H1 (cell line): ENCODE measurements around the gene JPH3. TPM values are rescaled to one million over a fixed set of nuclear protein-coding genes. Genes with fewer than 3 reads are reported as not detected.

Experiments used
- CTCF ChIA-PET: fragments of 300-600 bp; sonication (Branson Sonifier 250); formaldehyde crosslinking; loops from one replicate; lab custom pipeline; 2021; ENCODE audit not compliant: partially characterized antibody; lab: Charles Lee
- POLR2A ChIA-PET: fragments of 300-600 bp; sonication (Branson Sonifier 250); formaldehyde crosslinking; loops from one replicate; lab custom pipeline; 2021; ENCODE audit warnings: inconsistent platforms; ENCODE audit not compliant: partially characterized antibody; lab: Charles Lee
- DNase-seq, 2 experiments: peaks; one replicate each; pipeline versions ENCODE4 v3.0.0 to v3.0.0-alpha.2; 2010 to 2022; ENCODE audit warnings: low spot score in 2 of 2, low read depth in 1 of 2, mixed read lengths in 1 of 2
- FAIRE-seq: peaks from 2 replicates; lab custom pipeline; 2011; peaks lifted over from hg19 to GRCh38; lab: Jason Lieb, UNC
- H2AFZ ChIP-seq: 2 replicates; pipeline ENCODE4 v1.8.1; 2012; ENCODE audit warnings: low read length, inconsistent platforms
- H2AK5ac ChIP-seq: 2 replicates; pipeline ENCODE4 v1.6.1; 2013; ENCODE audit warnings: low read depth, low read length
- H2BK120ac ChIP-seq: replicated peaks from 2 replicates; pipeline ENCODE3; 2013; ENCODE audit warnings: low read depth, low read length, inconsistent platforms
- H2BK12ac ChIP-seq: 2 replicates; pipeline ENCODE4 v1.6.1; 2013; ENCODE audit warnings: low read depth, low read length
- H2BK15ac ChIP-seq: 2 replicates; pipeline ENCODE4 v1.6.1; 2013; ENCODE audit warnings: low read length
- H2BK20ac ChIP-seq: 2 replicates; pipeline ENCODE4 v1.6.1; 2013; ENCODE audit warnings: low read length
- H2BK5ac ChIP-seq: 2 replicates; pipeline ENCODE4 v1.6.1; 2013; ENCODE audit warnings: low read depth, low read length
- H3K14ac ChIP-seq: 2 replicates; pipeline ENCODE4 v1.6.1; 2013; ENCODE audit warnings: inconsistent platforms; ENCODE audit not compliant: insufficient read length
- H3K18ac ChIP-seq: 2 replicates; pipeline ENCODE4 v1.6.1; 2013; ENCODE audit warnings: low read length; ENCODE audit errors: extremely low read depth
- H3K23ac ChIP-seq: 2 replicates; pipeline ENCODE4 v1.6.1; 2013; ENCODE audit warnings: inconsistent platforms; ENCODE audit not compliant: insufficient read length
- H3K23me2 ChIP-seq: 2 replicates; pipeline ENCODE4 v1.6.1; 2013; ENCODE audit warnings: low read depth, low read length
- H3K27ac ChIP-seq: 2 replicates; pipeline ENCODE4 v1.6.1; 2011; ENCODE audit warnings: low read depth, low read length, inconsistent platforms
- H3K27me3 ChIP-seq, 4 experiments: replicated peaks in 1 of 4; 1 replicate in 1 of 4; 2 replicates in 3 of 4; pipeline versions ENCODE4 v1.6.1 to v1.8.1; 2011 to 2013; ENCODE audit warnings: low read length in 3 of 4, mild to moderate bottlenecking in 3 of 4, inconsistent platforms in 2 of 4, mixed read lengths in 2 of 4, moderate library complexity in 1 of 4; ENCODE audit not compliant: control insufficient read depth in 3 of 4, insufficient read depth in 3 of 4; ENCODE audit errors: extremely low read depth in 1 of 4
- H3K36me3 ChIP-seq, 4 experiments: 2 replicates each; pipeline versions ENCODE4 v1.6.1 to v1.8.1; 2011 to 2013; ENCODE audit warnings: mild to moderate bottlenecking in 4 of 4, low read length in 3 of 4, moderate library complexity in 2 of 4, control low read depth in 1 of 4, inconsistent platforms in 1 of 4; ENCODE audit not compliant: insufficient read depth in 4 of 4, control insufficient read depth in 2 of 4
- H3K4ac ChIP-seq: replicated peaks from 2 replicates; pipeline ENCODE3; 2013; ENCODE audit warnings: low read length, low read depth, mixed read lengths, inconsistent platforms; ENCODE audit not compliant: insufficient read length
- H3K4me1 ChIP-seq, 4 experiments: replicated peaks in 1 of 4; 1 replicate in 1 of 4; 2 replicates in 3 of 4; pipeline versions ENCODE4 v1.6.1 to v1.8.1; 2011 to 2013; ENCODE audit warnings: low read length in 3 of 4, inconsistent platforms in 2 of 4, mixed read lengths in 1 of 4; ENCODE audit not compliant: insufficient read depth in 4 of 4, control insufficient read depth in 3 of 4
- H3K4me2 ChIP-seq, 2 experiments: 2 replicates each; pipeline versions ENCODE4 v1.6.1 to v1.8.1; 2011 to 2013; ENCODE audit warnings: low read depth in 2 of 2, low read length in 2 of 2, control low read depth in 1 of 2, inconsistent platforms in 1 of 2, mild to moderate bottlenecking in 1 of 2; ENCODE audit not compliant: insufficient read depth in 1 of 2
- H3K4me3 ChIP-seq, 4 experiments: fragments of 200-600, 300-600 bp in 1 of 4; sonication (generic), shearing (Covaris generic), sonication (Bioruptor Twin) in 1 of 4; 2 replicates each; pipeline versions ENCODE4 v1.5.1 to v1.8.1; 2011 to 2016; ENCODE audit warnings: low read length in 4 of 4, low read depth in 3 of 4, control low read depth in 2 of 4, inconsistent platforms in 2 of 4, mild to moderate bottlenecking in 2 of 4, mixed read lengths in 1 of 4, moderate library complexity in 1 of 4; ENCODE audit not compliant: insufficient read depth in 2 of 4; ENCODE audit errors: extremely low read depth in 1 of 4
- H3K56ac ChIP-seq: replicated peaks from 2 replicates; pipeline ENCODE3; 2013; ENCODE audit warnings: low read depth, mild to moderate bottlenecking, mixed read lengths, low read length, inconsistent platforms; ENCODE audit not compliant: insufficient read length
- H3K79me1 ChIP-seq: 2 replicates; pipeline ENCODE4 v1.6.1; 2013; ENCODE audit warnings: low read depth, low read length, control low read depth
- H3K79me2 ChIP-seq, 2 experiments: 2 replicates each; pipeline versions ENCODE4 v1.6.1 to v1.8.1; 2012 to 2013; ENCODE audit warnings: low read length in 2 of 2, mild to moderate bottlenecking in 2 of 2, inconsistent platforms in 1 of 2; ENCODE audit not compliant: insufficient read depth in 2 of 2, control insufficient read depth in 1 of 2
- H3K9ac ChIP-seq, 4 experiments: replicated peaks in 1 of 4; 1 replicate in 1 of 4; 2 replicates in 3 of 4; pipeline versions ENCODE4 v1.6.1 to v1.8.1; 2011 to 2013; ENCODE audit warnings: low read depth in 3 of 4, low read length in 3 of 4, control low read depth in 2 of 4, mild to moderate bottlenecking in 2 of 4, moderate library complexity in 2 of 4, inconsistent platforms in 1 of 4; ENCODE audit errors: extremely low read depth in 1 of 4
- H3K9me3 ChIP-seq, 2 experiments: 2 replicates each; pipeline versions ENCODE4 v1.6.1 to v1.8.1; 2012 to 2013; ENCODE audit warnings: mild to moderate bottlenecking in 2 of 2, moderate library complexity in 2 of 2, control low read depth in 1 of 2, inconsistent platforms in 1 of 2, low read depth in 1 of 2, low read length in 1 of 2, mixed read lengths in 1 of 2; ENCODE audit not compliant: insufficient read depth in 2 of 2
- H4K20me1 ChIP-seq, 2 experiments: replicated peaks in 1 of 2; 2 replicates each; pipeline versions ENCODE3 to v1.8.1; 2011 to 2013; ENCODE audit warnings: inconsistent platforms in 2 of 2, low read length in 2 of 2, mild to moderate bottlenecking in 1 of 2; ENCODE audit not compliant: insufficient read depth in 2 of 2, control insufficient read depth in 1 of 2
- H4K5ac ChIP-seq: 2 replicates; pipeline ENCODE4 v1.6.1; 2013; ENCODE audit warnings: low read length, low read depth, mixed read lengths, inconsistent platforms; ENCODE audit not compliant: insufficient read length
- H4K8ac ChIP-seq: 2 replicates; pipeline ENCODE4 v1.8.0; 2013; ENCODE audit warnings: mild to moderate bottlenecking, moderate library complexity, low read length, inconsistent platforms; ENCODE audit not compliant: insufficient read depth; ENCODE audit errors: extremely low read depth
- H4K91ac ChIP-seq: replicated peaks from 2 replicates; pipeline ENCODE3; 2013; ENCODE audit warnings: low read length, mixed read lengths, inconsistent platforms; ENCODE audit not compliant: insufficient read length
- CHD1 ChIP-seq: IDR thresholded peaks from 2 replicates; pipeline ENCODE4 v1.6.1; 2012; ENCODE audit warnings: low read depth, low read length, improper control_type of control experiment
- EGR1 ChIP-seq: IDR thresholded peaks from 2 replicates; pipeline ENCODE4 v1.6.1; 2011; ENCODE audit warnings: low read depth, low read length, borderline replicate concordance
- GABPA ChIP-seq: IDR thresholded peaks from 2 replicates; pipeline ENCODE4 v1.6.1; 2011; ENCODE audit warnings: mild to moderate bottlenecking, low read length, moderate library complexity, borderline replicate concordance; ENCODE audit not compliant: insufficient read depth
- HDAC2 ChIP-seq, 2 experiments: fragments of 300-600 bp in 1 of 2; sonication (generic) in 1 of 2; IDR thresholded peaks; 2 replicates each; pipeline ENCODE4 v1.6.1; 2011 to 2012; ENCODE audit warnings: low read depth in 2 of 2, low read length in 2 of 2, mild to moderate bottlenecking in 2 of 2, moderate library complexity in 2 of 2, borderline replicate concordance in 1 of 2, inconsistent platforms in 1 of 2
- KDM5A ChIP-seq: fragments of 200-600 bp; IDR thresholded peaks from 2 replicates; pipeline ENCODE4 v1.7.1; 2012; ENCODE audit warnings: mild to moderate bottlenecking, low read length, inconsistent platforms, mixed read lengths
- RAD21 ChIP-seq, 2 experiments: IDR thresholded peaks in 1 of 2; conservative IDR thresholded peaks in 1 of 2; 2 replicates each; pipeline ENCODE4 v1.6.1; 2011; ENCODE audit warnings: low read depth in 2 of 2, low read length in 2 of 2, improper control_type of control experiment in 1 of 2, inconsistent platforms in 1 of 2, mild to moderate bottlenecking in 1 of 2, moderate library complexity in 1 of 2
- TAF1 ChIP-seq: IDR thresholded peaks from 2 replicates; pipeline ENCODE4 v1.6.1; 2011; ENCODE audit warnings: mild to moderate bottlenecking, low read depth, low read length
- TBP ChIP-seq: IDR thresholded peaks from 2 replicates; pipeline ENCODE4 v1.6.1; 2011; ENCODE audit warnings: low read depth, low read length, improper control_type of control experiment
- WGBS, 2 experiments: shearing (Covaris generic) in 1 of 2; methylation state at CpG; one replicate each; pipeline versions ENCODE4 v1.1.6 to v1.1.7; 2013 to 2015; ENCODE audit warnings: low lambda C conversion rate in 2 of 2, mixed read lengths in 2 of 2, inconsistent platforms in 1 of 2, low coverage in 1 of 2, missing lambda C conversion rate in 1 of 2; ENCODE audit not compliant: insufficient replicate concordance in 2 of 2, insufficient coverage in 1 of 2, insufficient read length in 1 of 2; ENCODE audit errors: extremely low coverage in 1 of 2, missing lambda C conversion rate in 1 of 2; 5-methylcytosine and 5-hydroxymethylcytosine counted together
- polyA plus RNA-seq, 7 experiments: library from polyadenylated mRNA; depleted of rRNA in 3 of 7; stranded (reverse) in 5 of 7; unstranded in 2 of 7; fragments of >200 nt in 5 of 7; fragments of 200-250 nt in 2 of 7; gene quantifications; 1 replicate in 5 of 7; 2 replicates in 1 of 7; 4 replicates in 1 of 7; pipeline versions ENCODE4 v1.2.1 to v1.2.3, GENCODE V29; 2011 to 2013; ENCODE audit warnings: missing spikeins in 2 of 7, mixed read lengths in 2 of 7
- total RNA-seq: library from RNA; stranded (reverse); fragmentation: NEBNext Ultra II Directional; extraction: Animal tissue kit (Norgen Biotek cat#: 25700); gene quantifications from 2 replicates; pipeline ENCODE4 v1.2.1, GENCODE V29; 2021
- TF ChIP-seq, protein P1 (sequence below): IDR thresholded peaks from 2 replicates; pipeline ENCODE4 v1.6.1; 2012; ENCODE audit warnings: inconsistent platforms

Gene JPH3
- total and polyA plus RNA-seq, 2 of the 8 experiments (the other 6 are each of a cell fraction or from before 2014, with no cell fraction given), result 10.3 to 28.3 TPM

DNA sequence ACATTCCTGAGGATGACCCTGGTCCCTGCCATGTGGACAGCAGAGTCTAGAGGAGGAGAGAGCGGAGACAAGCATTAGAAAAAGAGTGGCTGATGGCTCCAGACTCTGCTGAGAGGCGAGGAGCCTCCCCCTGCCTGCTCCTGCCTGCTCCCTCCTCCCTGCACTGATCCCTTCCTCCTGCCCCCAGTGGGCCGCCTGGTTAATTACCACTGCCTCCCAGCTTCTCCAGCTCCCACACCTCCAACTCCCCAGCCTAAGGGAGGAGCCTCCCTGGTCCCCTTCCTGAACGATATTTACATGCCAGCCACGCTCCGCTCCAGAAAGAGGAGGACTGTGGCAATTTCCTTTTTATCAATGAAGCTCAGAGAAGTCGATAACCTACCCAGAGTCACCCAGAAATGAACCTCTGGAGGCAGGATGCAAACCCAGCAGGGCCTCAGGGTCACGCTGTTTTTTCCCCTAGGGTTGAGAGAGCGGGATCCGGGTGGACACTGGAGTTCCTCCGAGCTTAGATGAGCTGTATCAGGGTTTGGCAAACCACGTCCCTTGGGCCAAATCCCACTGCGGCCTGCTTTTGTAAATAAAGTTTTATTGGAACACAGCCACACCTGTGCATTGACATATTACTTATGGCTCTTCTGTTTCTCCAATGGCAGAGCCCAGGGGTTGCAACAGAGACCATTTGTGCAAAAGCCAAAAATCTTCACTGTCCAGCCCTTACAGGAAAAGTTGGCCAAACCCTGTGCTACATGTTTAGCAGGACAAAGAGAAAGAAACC, 27.1 kb upstream of the JPH3 start:
- WGBS, 2 experiments, result 31% methylated on average over 13 of the region's 13 CpGs; no CpG with 5 or more reads in 1 of the 2 experiments
- Histone ChIP-seq H2BK120ac (peak overlapping the region; percentile 38), H3K27me3 (0 out of 7 replicates have a peak, but pooled peaks cover 0 to 2% (median 0%) of the 10 kb centered on the region in 4 experiments), H3K4me1 (peaks cover 3 to 23% (median 14%) of the 10 kb centered on the region in 4 experiments), H4K8ac (no peak overlapping the region; the same call in 1 of the 2 replicates), H3K18ac (peak overlapping the region; percentile 72), H3K23ac (no peak overlapping the region), H3K23me2 (no peaks in the 10 kb centered on the region), H3K79me1 (no peaks in the 10 kb centered on the region), H4K91ac (peak overlapping the region; percentile 28), H3K27ac (no peak overlapping the region), H3K36me3 (no peaks in the 10 kb centered on the region), H3K14ac (peak overlapping the region; percentile 48), H3K4me2 (peak overlapping the region; percentile 53 to 69), H2BK12ac (peak overlapping the region; percentile 88), H4K20me1 (no peaks in the 10 kb centered on the region), H2BK20ac (peak overlapping the region; percentile 80; the same call in 1 of the 2 replicates), H3K79me2 (no peaks in the 10 kb centered on the region), H3K4me3 (peak overlapping the region in 2 of 4 experiments; percentile 6 to 45; a peak in 4 of 8 replicates), H4K5ac (peak overlapping the region; percentile 5), H3K4ac (peak overlapping the region; percentile 41), H2BK15ac (peak overlapping the region; percentile 18; the same call in 1 of the 2 replicates), H3K56ac (no peak overlapping the region), H3K9ac (no peak overlapping the region), H2AK5ac (no peak overlapping the region), H2BK5ac (peak overlapping the region; percentile 82; the same call in 1 of the 2 replicates), H3K9me3 (no peaks in the 10 kb centered on the region), H2AFZ (peak overlapping the region; percentile 96)
- DNase-seq, result peak in 1 of 2 experiments; percentile 77
- FAIRE-seq, result no peak
- ChIA-PET CTCF (interaction anchor here (0.7 to 13.0 kb wide), 10 partner anchors 11 to 192 kb away, joined by 3 to 169 read pairs (median 4); partner anchors contain the start of gene FBXO31), POLR2A (interaction anchor here (1.4 to 2.9 kb wide), 2 partner anchors 9 to 11 kb away, joined by 3 to 9 read pairs; no protein-coding TSS in a partner anchor)
- TF ChIP-seq TAF1 (0 out of 2 replicates have a peak, but pooled peaks have one; percentile 17), TBP (0 out of 2 replicates have a peak, but pooled peaks have one; percentile 41), RAD21 (IDR thresholded peaks at IDR 0.05 in 1 of 2, conservative IDR thresholded peaks at IDR 0.05 in 1 of 2; ENCODE audit: low read depth in 2 of 2, low read length in 2 of 2) (peak; percentile 5 to 15; a peak in 1 of 4 replicates), GABPA (peak; percentile 63; the same call in 1 of the 2 replicates), EGR1 (no peak), HDAC2 (IDR thresholded peaks at IDR 0.05; ENCODE audit: borderline replicate concordance in 1 of 2, low read depth in 2 of 2, low read length in 2 of 2) (0 out of 4 replicates have a peak, but pooled peaks of 1 of the 2 experiments have one; percentile 32), CHD1 (no peak), KDM5A (no peak)
- TF ChIP-seq, protein P1, sequence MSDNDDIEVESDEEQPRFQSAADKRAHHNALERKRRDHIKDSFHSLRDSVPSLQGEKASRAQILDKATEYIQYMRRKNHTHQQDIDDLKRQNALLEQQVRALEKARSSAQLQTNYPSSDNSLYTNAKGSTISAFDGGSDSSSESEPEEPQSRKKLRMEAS, result peak; percentile 21; the same call in 1 of the 2 replicates
